Right forelimb (tissue), 1 donor: ENCODE results near the gene CC2D1A.
"Not testable (repeated sequence)": the region's sequence is repeated elsewhere in the genome, so short reads cannot be mapped to it uniquely, and the experiment has no call there.

Experiments used
- DNase-seq: peaks from one replicate; pipeline ENCODE4 v3.0.0-alpha.2; 2018

Gene CC2D1A

DNA sequence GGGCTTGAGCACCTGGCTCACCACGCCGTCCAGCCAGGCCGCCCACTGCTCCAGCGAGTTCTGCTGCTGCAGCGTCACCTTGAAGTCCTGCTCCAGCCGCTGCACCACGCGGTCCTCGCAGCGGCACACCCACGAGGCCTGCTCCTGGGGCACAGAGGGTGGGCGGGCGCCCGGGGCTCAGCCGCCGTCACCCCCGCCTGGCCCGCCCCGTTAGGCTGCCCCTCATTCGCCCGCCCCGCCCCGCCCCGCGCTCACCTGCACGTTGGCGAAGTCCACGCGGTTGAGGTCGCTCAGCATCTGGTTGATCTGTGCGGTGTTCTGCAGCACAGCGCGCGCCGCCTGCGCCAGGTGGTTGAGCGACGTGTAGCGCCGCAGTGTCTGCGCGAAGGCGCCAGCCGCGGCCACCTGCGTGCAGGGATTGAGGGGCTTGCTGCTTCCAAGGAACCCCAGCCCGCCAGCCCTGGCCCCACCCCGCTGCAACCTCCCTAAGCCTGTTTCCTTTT lies 57.7 kb downstream of the CC2D1A start:
- no peak for DNase-seq

GRCh38 chr19:13964776-13965175 lies 58.8 kb downstream of the CC2D1A start:
- no peak for DNase-seq

DNA sequence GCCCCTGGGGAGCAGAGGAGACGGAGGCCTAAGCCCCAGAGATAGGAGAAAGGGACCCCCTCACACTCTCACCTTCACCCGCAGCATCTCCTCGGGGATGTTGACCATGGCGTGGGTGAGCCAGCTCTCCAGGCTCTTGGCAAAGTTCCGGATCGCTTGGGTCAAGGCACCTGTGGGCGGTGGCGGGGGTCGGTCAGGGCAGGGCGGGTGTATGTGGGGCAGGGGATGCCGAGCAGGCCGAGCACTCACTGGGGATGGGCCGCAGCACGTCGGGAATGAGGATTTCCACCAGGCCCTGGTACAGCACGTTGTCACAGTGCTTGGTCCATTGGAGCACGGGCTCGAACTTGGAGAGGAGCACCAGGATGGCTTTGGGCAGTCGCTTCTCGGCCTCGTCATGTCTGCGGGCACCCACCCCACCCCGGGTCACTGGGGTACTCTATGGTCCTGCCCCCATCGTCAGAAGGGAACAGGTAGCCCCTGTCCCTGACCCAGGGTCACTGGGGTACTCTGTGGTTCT lies 59.4 kb downstream of the CC2D1A start:
- DNase-seq: no peak

DNA sequence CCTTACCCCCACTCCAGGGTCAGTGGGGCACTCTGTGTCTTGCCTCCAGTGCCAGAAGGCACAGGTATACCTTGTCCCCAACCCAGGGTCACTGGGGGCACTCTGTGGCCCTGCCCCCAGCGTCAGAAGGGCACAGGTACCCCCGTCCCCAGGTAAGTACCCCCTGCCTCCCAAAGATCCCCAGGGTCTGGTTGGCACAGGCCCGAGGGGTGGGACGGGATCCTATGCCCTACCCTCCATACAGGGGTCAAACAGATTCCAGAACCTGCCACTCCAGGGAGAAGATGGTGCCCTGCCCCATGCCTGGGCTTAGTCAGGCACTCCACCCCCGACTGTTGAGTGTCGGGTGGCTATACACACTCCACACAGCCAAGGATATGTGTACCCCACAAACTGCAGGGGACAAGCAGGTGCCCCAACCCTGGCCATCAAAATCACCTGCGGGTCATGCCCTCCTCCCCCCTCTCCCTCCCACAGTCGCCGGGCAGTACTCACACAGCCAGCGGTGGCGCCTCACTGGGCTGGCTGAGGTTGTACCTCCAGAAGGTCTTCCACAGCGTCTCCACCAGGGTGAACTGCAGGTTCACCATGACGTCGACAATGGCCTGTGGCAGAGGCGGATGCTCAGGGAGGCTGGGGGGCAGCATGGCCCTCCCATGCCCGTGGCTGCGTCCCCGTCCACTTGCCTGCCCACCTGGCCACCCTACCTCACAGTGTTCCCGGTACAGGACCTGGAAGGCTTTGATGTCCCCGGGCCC lies 60.1 kb downstream of the CC2D1A start:
- DNase-seq: no peak

DNA sequence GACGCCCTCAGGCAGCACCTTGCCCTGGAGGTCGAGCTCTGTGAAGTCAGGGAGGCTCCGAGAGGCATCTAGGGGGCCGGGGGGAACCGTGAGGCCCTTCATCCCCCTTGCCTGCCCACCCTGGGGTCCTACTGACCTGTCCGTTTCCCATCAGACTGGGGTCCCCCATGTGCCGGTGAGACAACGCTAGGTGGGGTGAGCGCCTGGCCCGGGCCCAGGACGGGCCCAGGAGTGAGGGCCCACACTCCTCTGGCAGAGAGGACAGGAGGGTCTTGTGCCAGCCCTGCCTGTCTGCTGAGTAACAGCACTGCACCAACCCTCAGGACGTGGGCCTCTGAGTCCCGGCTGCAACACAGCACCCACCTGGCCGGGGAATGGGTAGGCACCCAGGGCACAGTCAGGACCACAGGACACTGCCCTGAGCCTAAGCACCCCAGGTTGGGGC lies 60.7 kb downstream of the CC2D1A start:
- no peak for DNase-seq

DNA sequence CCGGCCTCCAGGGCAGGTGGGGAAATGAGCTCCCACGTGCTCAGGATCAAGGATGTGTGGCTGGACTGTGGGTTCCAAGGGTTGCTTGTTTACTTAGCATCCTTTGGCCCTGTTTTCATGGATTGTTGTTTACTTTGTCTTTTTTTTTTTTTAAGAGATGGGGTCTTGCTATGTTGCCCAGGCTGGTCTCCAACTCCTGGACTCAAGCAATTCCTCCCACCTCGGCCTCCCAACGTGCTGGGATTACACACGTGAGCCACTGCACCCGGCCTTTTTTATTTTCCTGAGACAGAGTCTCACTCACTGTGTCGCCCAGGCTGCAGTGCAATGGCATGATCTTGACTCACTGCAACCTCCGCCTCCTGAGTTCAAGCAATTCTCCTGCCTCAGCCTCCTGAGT lies 61.2 kb downstream of the CC2D1A start:
- DNase-seq: not testable (repeated sequence)

GRCh38 chr19:13968383-13968935 lies 62.5 kb downstream of the CC2D1A start:
- no peak for DNase-seq

DNA sequence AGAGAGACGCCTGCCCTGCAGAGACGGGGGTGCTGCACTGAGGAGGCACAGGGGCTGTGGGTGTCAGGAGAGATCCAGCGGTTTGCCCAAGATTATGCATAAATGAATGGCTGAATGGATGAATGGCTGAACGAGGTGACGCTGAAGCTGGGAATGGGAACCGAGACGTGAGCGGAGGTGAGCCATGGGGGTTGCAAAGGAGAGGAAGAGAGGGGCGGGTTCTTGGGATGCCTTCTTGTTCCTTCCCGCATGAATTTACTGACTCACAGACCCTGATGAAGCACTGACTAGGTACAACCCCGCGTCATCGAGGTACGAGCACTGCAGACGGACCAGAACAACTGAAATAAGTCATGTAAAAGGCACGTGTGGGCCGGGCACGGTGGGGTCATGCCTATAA lies 63.0 kb downstream of the CC2D1A start:
- no peak for DNase-seq

- no peak for DNase-seq
Measured at GRCh38 chr19:13969897-13970296, 63.9 kb downstream of the CC2D1A start.

GRCh38 chr19:13971868-13972267 lies 65.9 kb downstream of the CC2D1A start:
- DNase-seq: not testable (repeated sequence)

GRCh38 chr19:13972368-13973155 lies 66.6 kb downstream of the CC2D1A start:
- no peak for DNase-seq

DNA sequence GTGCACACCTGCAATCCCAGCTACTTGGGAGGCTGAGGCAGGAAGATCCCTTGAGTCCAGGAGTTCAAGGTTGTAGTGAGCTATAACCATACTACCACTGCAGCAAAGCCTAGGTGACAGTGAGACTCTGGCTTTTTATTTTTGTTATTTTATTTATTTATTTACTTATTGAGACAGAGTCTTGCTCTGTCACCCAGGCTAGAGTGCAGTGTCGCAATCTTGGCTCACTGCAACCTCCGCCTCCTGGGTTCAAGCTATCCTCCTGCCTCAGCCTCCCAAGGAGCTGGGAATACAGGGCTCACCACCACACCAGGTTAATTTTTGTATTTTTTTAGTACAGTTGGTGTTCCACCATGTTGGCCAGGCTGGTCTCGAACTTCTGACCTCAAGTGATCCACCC lies 67.5 kb downstream of the CC2D1A start:
- not testable (repeated sequence) for DNase-seq

DNA sequence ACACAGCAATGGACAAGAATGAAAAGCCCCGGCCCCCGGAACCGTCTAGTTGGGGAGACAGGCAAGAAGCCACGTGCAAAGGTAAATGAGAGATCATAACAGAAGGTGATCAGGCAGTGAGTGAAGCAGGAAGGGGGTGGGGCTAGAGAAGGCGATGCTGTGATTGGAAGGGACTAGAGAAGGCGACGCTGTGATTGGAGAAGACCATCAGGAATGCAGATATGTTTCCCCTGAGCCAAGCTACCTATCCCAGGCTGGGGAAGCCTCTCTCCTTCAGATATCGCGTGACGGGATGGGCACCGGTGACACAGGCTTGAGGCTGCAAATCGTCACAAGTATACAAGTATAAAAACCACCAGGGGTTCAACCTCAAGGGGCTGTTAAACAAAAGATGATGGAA lies 68.1 kb downstream of the CC2D1A start:
- DNase-seq: no peak

DNA sequence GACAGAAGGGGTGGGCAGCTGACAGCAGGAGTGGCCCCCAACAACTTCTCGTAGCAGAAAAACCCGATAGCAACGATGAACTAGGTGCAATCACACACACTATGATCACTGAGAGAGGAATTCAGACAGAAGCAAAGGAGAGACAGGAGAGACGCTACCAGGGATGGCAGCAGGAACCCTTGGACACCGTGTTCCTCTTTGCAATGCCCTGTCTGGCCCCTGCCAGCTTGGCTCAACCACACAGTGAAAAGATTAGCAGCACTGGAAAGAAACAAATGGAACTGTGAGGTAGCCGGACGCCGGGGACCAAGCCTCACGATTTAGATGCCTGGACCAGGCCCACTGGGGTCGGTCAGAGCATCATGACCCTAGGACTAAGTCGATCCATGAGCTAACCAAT lies 69.9 kb downstream of the CC2D1A start:
- no peak for DNase-seq

GRCh38 chr19:13976446-13976845 lies 70.4 kb downstream of the CC2D1A start:
- no peak for DNase-seq

- DNase-seq: no peak
Measured at GRCh38 chr19:13977803-13978202, 71.8 kb downstream of the CC2D1A start.

GRCh38 chr19:13978351-13979243 lies 72.6 kb downstream of the CC2D1A start:
- peak; percentile 94 for DNase-seq

DNA sequence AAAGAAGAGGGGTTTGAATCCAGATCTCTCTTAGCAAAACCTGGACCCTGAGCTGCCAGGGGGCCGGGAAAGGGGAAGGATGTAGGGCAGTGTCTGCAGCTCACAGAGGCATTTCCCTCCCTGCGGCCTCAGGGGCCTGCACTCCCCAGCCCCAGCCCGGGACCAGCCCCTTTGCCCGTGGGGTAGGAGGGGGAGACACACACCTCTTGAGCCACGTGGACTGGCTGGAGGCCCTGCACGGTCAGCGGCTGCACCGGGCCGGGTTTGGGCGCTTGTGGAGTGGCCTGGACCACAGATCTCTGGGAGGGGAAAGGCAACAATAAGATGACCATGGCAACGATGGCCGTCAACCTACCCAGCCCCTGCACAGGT lies 73.2 kb downstream of the CC2D1A start:
- DNase-seq: no peak

DNA sequence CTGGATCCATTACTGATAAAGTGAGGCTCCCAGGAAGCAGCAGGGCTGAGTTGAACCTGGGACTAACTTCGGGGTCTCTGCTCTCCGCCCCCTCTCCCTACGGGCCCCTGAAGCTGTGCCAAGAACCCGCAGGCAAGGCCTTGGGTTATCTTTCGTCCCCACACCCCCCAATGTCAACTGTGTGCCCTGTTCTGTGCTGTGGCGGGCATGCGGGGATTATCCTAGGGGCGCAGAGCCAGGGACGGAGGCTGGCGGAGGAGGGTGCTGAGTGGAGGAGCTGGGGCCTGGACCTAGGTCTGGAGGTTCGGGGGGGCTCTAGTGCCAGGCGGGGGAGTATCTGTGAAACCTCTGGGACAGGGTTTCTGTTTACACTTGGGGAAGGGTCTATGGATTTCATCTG lies 73.7 kb downstream of the CC2D1A start:
- no peak for DNase-seq

DNA sequence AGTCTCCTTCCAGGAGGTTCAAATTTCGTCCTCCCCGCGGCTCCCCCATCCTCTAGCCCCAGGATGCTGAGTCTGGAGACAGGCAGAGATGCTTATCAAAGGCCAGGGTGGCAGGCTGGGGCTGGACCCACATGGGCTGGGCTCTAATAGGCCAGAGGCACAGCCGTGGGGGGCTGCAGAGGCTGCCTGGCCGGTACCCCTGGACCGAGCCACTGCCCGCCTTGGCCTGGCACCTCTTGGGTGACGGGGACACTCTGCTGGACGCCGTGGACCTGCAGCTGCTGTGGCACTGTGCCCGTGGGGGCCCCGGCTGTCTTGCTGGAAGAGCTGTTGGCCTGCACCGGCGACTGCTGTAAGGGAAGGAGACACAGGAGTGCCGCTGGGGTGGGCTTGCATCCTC lies 74.3 kb downstream of the CC2D1A start:
- DNase-seq: no peak
